Coronary artery (tissue), 2 donors: Measurements from ENCODE around the gene DNAAF5.

ENCODE experiments used
- DNase-seq: peaks from one replicate; pipeline ENCODE4 v3.0.0-alpha.2; 2017; ENCODE audit warnings: low spot score
- H3K27ac ChIP-seq, 2 donors: fragments of 200-600 bp; sonication (generic); one replicate each; pipeline ENCODE4 v1.5.1; 2016 to 2019
- H3K4me3 ChIP-seq: fragments of 200-600 bp; sonication (generic); 2 replicates; pipeline ENCODE4 v1.5.1; 2016; ENCODE audit warnings: mild to moderate bottlenecking, moderate library complexity
- TF ChIP-seq, protein P1 (sequence below): fragments of 200-600 bp; sonication (generic); IDR thresholded peaks from one replicate; pipeline ENCODE4 v1.5.1; 2019; ENCODE audit warnings: antibody characterized with exemption

The DNAAF5 gene

GRCh38 chr7:684416-684815 is 42.1 kb upstream of the DNAAF5 start:
- TF ChIP-seq, protein P1, sequence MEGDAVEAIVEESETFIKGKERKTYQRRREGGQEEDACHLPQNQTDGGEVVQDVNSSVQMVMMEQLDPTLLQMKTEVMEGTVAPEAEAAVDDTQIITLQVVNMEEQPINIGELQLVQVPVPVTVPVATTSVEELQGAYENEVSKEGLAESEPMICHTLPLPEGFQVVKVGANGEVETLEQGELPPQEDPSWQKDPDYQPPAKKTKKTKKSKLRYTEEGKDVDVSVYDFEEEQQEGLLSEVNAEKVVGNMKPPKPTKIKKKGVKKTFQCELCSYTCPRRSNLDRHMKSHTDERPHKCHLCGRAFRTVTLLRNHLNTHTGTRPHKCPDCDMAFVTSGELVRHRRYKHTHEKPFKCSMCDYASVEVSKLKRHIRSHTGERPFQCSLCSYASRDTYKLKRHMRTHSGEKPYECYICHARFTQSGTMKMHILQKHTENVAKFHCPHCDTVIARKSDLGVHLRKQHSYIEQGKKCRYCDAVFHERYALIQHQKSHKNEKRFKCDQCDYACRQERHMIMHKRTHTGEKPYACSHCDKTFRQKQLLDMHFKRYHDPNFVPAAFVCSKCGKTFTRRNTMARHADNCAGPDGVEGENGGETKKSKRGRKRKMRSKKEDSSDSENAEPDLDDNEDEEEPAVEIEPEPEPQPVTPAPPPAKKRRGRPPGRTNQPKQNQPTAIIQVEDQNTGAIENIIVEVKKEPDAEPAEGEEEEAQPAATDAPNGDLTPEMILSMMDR, result no peak
- peak; percentile 66 for DNase-seq
- Histone ChIP-seq H3K4me3 (no peak overlapping the region), H3K27ac (no peak overlapping the region)

GRCh38 chr7:685540-685939 is 41.0 kb upstream of the DNAAF5 start:
- TF ChIP-seq, protein P1, result no peak
- DNase-seq, result no peak
- no peak overlapping the region for H3K4me3 ChIP-seq
- H3K27ac ChIP-seq, result no peak overlapping the region

GRCh38 chr7:690478-691360 is 35.8 kb upstream of the DNAAF5 start:
- peak; percentile 31 for DNase-seq
- TF ChIP-seq, protein P1, result no peak
- no peak overlapping the region for H3K27ac ChIP-seq
- no peak overlapping the region for H3K4me3 ChIP-seq

- Histone ChIP-seq H3K27ac (no peak overlapping the region), H3K4me3 (no peak overlapping the region)
- DNase-seq, result peak; percentile 53
- TF ChIP-seq, protein P1, result no peak
These were observed 35.0 kb upstream of the DNAAF5 start for GRCh38 chr7:691361-692045.

- H3K4me3 ChIP-seq, result no peak overlapping the region
- peak; percentile 29 for DNase-seq
- TF ChIP-seq, protein P1, result no peak
- H3K27ac ChIP-seq, result no peak overlapping the region
These were observed 33.2 kb upstream of the DNAAF5 start for GRCh38 chr7:693280-693679.

- Histone ChIP-seq H3K27ac (no peak overlapping the region), H3K4me3 (no peak overlapping the region)
- TF ChIP-seq, protein P1, result no peak
- peak; percentile 35 for DNase-seq
These were observed 30.1 kb upstream of the DNAAF5 start for GRCh38 chr7:696426-696811.
